K562 (cell line): ENCODE data around the gene RESP18. TPM values are rescaled to one million over a fixed set of nuclear protein-coding genes. Genes with fewer than 3 reads are reported as not detected.

ENCODE experiments used
- CBX2 ChIP-seq: fragments of 200-600 bp; sonication (generic); IDR thresholded peaks from one replicate; pipeline ENCODE4 v1.6.1; 2012; ENCODE audit warnings: mild to moderate bottlenecking, low read length, inconsistent platforms; ENCODE audit not compliant: insufficient read depth, poor library complexity, severe bottlenecking
- EGR1 ChIP-seq: fragments of 450-650 bp; conservative IDR thresholded peaks from 2 replicates; pipeline ENCODE4 v1.6.1; 2017; ENCODE audit warnings: mild to moderate bottlenecking
- HEY1 ChIP-seq: fragments of 250-450 bp; sonication (Bioruptor Pico); IDR thresholded peaks from 2 replicates; pipeline ENCODE4 v1.5.0; 2020; ENCODE audit warnings: mild to moderate bottlenecking, moderate library complexity, borderline replicate concordance
- KLF6 ChIP-seq: fragments of 250-450 bp; sonication (Bioruptor Pico); IDR thresholded peaks from 2 replicates; pipeline ENCODE4 v1.4.0; 2020; ENCODE audit warnings: mild to moderate bottlenecking, moderate library complexity, borderline replicate concordance
- LCOR ChIP-seq: sonication (generic); formaldehyde crosslinking; IDR thresholded peaks from 2 replicates; pipeline ENCODE4 v1.8.0; 2022; ENCODE audit warnings: mild to moderate bottlenecking, missing genetic modification reagents
- MIER1 ChIP-seq: fragments of 450-650 bp; IDR thresholded peaks from 2 replicates; pipeline ENCODE4 v1.6.1; 2016; ENCODE audit warnings: antibody characterized with exemption, mild to moderate bottlenecking, low read depth
- NR1H2 ChIP-seq: sonication (generic); formaldehyde crosslinking; IDR thresholded peaks from 2 replicates; pipeline ENCODE4 v1.4.0; 2020; ENCODE audit warnings: mild to moderate bottlenecking, missing genetic modification reagents
- TEAD1 ChIP-seq, 2 experiments: fragments of 450-650 bp in 1 of 2; sonication (generic) in 1 of 2; formaldehyde crosslinking; IDR thresholded peaks; 2 replicates each; pipeline versions ENCODE4 v1.4.0 to v1.8.0; 2020 to 2022; ENCODE audit warnings: mild to moderate bottlenecking in 2 of 2, missing genetic modification reagents in 1 of 2
- ZNF311 ChIP-seq: fragments of 250-450 bp; sonication (Bioruptor Pico); IDR thresholded peaks from 2 replicates; pipeline ENCODE4 v1.4.0; 2020; ENCODE audit warnings: mild to moderate bottlenecking, moderate library complexity
- polyA plus RNA-seq, 8 experiments: library from polyadenylated mRNA; depleted of rRNA in 4 of 8; stranded (reverse) in 5 of 8; unstranded in 3 of 8; fragments of >200 nt; fragmentation: Nextera tagmentation in 2 of 8; fragmentation: Illumina TruSeq in 1 of 8; extraction: Ambion mirVana in 2 of 8; extraction: Trizol in 1 of 8; gene quantifications; 2 replicates each; pipeline versions ENCODE4 v1.2.1 to v1.2.3, GENCODE V29; 2011 to 2014; ENCODE audit warnings: inconsistent platforms in 1 of 8, missing spikeins in 1 of 8
- total RNA-seq, 7 experiments: library from RNA; depleted of rRNA in 6 of 7; stranded (reverse); fragments of >200 nt in 6 of 7; fragmentation: Illumina TruSeq in 2 of 7; extraction: Trizol in 2 of 7; gene quantifications; 2 replicates each; pipeline versions ENCODE4 v1.2.1 to v1.2.3, GENCODE V29; 2011 to 2021; ENCODE audit warnings: low replicate concordance in 1 of 7
- TF ChIP-seq, protein P1 (sequence below): fragments of 450-650 bp; IDR thresholded peaks from 2 replicates; pipeline ENCODE4 v1.6.1; 2017; ENCODE audit warnings: antibody characterized with exemption, mild to moderate bottlenecking
- TF ChIP-seq, protein P2 (sequence below): fragments of 250-450 bp; sonication (Bioruptor Pico); IDR thresholded peaks from 2 replicates; pipeline ENCODE4 v1.5.0; 2021
- TF ChIP-seq, protein P3 (sequence below): fragments of 250-450 bp; sonication (Bioruptor Pico); IDR thresholded peaks from 2 replicates; pipeline ENCODE4 v1.8.0; 2022; ENCODE audit warnings: inconsistent platforms, mild to moderate bottlenecking, moderate library complexity, borderline replicate concordance
- TF ChIP-seq, protein P4 (sequence below), 2 experiments: fragments of 450-650 bp; conservative IDR thresholded peaks; 2 replicates each; pipeline ENCODE4 v1.6.1; 2017; ENCODE audit warnings: mild to moderate bottlenecking in 2 of 2, moderate library complexity in 2 of 2
- TF ChIP-seq, protein P5 (sequence below): fragments of 450-650 bp; formaldehyde crosslinking; IDR thresholded peaks from 2 replicates; pipeline ENCODE4 v1.4.0; 2020; ENCODE audit warnings: mild to moderate bottlenecking

RESP18 gene
- total and polyA plus RNA-seq, 9 of the 15 experiments (the other 6 are each of a cell fraction or from before 2014, with no cell fraction given) = not detected

DNA sequence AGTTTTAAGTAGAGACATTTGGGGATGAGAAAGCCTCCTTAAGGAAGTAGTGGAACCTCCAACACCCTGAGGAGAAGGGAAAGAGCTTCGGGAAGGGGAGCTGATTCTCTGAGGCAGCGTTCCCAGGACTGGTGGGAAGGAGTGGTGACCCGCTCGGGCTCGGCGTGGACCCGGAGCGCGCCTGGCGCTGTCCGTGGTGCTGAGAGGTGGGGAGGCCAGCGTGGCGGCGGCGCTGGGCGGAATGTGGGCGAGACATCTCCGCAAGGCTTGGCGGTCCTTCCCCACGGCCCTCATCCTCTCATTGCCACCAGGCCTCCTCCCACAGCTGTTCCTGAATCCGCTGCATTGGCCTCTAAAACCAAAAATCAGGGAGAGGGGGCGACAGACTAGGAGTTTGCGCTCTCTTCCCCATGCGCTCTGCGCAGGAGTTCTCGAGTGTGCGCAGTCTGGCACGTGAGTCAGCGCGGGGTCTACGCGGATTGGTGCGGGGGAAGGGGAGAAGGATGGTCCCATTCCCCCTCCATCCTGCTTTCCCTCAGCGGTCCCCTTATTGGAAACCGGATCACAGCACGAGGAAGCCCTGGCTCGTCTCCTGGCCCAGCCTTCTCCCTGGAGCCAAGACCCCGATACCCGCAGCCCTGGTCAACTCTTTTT lies 857 bp downstream of the RESP18 start (continued):
- TF ChIP-seq, protein P1, sequence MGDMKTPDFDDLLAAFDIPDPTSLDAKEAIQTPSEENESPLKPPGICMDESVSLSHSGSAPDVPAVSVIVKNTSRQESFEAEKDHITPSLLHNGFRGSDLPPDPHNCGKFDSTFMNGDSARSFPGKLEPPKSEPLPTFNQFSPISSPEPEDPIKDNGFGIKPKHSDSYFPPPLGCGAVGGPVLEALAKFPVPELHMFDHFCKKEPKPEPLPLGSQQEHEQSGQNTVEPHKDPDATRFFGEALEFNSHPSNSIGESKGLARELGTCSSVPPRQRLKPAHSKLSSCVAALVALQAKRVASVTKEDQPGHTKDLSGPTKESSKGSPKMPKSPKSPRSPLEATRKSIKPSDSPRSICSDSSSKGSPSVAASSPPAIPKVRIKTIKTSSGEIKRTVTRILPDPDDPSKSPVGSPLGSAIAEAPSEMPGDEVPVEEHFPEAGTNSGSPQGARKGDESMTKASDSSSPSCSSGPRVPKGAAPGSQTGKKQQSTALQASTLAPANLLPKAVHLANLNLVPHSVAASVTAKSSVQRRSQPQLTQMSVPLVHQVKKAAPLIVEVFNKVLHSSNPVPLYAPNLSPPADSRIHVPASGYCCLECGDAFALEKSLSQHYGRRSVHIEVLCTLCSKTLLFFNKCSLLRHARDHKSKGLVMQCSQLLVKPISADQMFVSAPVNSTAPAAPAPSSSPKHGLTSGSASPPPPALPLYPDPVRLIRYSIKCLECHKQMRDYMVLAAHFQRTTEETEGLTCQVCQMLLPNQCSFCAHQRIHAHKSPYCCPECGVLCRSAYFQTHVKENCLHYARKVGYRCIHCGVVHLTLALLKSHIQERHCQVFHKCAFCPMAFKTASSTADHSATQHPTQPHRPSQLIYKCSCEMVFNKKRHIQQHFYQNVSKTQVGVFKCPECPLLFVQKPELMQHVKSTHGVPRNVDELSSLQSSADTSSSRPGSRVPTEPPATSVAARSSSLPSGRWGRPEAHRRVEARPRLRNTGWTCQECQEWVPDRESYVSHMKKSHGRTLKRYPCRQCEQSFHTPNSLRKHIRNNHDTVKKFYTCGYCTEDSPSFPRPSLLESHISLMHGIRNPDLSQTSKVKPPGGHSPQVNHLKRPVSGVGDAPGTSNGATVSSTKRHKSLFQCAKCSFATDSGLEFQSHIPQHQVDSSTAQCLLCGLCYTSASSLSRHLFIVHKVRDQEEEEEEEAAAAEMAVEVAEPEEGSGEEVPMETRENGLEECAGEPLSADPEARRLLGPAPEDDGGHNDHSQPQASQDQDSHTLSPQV = no peak
- TF ChIP-seq TEAD1 (CRISPR knock-in tag; IDR thresholded peaks at IDR 0.05) = peak in 1 of 2 experiments; percentile 56; a peak in 1 of 4 replicates
- no peak for TF ChIP-seq CBX2
- TF ChIP-seq, protein P2, sequence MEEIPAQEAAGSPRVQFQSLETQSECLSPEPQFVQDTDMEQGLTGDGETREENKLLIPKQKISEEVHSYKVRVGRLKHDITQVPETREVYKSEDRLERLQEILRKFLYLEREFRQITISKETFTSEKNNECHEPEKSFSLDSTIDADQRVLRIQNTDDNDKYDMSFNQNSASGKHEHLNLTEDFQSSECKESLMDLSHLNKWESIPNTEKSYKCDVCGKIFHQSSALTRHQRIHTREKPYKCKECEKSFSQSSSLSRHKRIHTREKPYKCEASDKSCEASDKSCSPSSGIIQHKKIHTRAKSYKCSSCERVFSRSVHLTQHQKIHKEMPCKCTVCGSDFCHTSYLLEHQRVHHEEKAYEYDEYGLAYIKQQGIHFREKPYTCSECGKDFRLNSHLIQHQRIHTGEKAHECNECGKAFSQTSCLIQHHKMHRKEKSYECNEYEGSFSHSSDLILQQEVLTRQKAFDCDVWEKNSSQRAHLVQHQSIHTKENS (CRISPR knock-in tag) = no peak
- no peak for TF ChIP-seq NR1H2 (CRISPR knock-in tag)
- TF ChIP-seq EGR1 = peak; percentile 27; the same call in 1 of the 2 replicates
- TF ChIP-seq LCOR (CRISPR knock-in tag) = peak; percentile 28; the same call in 1 of the 2 replicates
- no peak for TF ChIP-seq HEY1 (CRISPR knock-in tag)
- TF ChIP-seq, protein P3, sequence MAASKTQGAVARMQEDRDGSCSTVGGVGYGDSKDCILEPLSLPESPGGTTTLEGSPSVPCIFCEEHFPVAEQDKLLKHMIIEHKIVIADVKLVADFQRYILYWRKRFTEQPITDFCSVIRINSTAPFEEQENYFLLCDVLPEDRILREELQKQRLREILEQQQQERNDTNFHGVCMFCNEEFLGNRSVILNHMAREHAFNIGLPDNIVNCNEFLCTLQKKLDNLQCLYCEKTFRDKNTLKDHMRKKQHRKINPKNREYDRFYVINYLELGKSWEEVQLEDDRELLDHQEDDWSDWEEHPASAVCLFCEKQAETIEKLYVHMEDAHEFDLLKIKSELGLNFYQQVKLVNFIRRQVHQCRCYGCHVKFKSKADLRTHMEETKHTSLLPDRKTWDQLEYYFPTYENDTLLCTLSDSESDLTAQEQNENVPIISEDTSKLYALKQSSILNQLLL (CRISPR knock-in tag) = no peak
- TF ChIP-seq KLF6 (CRISPR knock-in tag) = no peak
- no peak for TF ChIP-seq ZNF311
- TF ChIP-seq, protein P4, sequence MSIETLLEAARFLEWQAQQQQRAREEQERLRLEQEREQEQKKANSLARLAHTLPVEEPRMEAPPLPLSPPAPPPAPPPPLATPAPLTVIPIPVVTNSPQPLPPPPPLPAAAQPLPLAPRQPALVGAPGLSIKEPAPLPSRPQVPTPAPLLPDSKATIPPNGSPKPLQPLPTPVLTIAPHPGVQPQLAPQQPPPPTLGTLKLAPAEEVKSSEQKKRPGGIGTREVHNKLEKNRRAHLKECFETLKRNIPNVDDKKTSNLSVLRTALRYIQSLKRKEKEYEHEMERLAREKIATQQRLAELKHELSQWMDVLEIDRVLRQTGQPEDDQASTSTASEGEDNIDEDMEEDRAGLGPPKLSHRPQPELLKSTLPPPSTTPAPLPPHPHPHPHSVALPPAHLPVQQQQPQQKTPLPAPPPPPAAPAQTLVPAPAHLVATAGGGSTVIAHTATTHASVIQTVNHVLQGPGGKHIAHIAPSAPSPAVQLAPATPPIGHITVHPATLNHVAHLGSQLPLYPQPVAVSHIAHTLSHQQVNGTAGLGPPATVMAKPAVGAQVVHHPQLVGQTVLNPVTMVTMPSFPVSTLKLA (conservative IDR thresholded peaks at IDR 0.05) = peak; percentile 16 to 59; a peak in 2 of 4 replicates
- peak; percentile 91 for TF ChIP-seq MIER1
- TF ChIP-seq, protein P5, sequence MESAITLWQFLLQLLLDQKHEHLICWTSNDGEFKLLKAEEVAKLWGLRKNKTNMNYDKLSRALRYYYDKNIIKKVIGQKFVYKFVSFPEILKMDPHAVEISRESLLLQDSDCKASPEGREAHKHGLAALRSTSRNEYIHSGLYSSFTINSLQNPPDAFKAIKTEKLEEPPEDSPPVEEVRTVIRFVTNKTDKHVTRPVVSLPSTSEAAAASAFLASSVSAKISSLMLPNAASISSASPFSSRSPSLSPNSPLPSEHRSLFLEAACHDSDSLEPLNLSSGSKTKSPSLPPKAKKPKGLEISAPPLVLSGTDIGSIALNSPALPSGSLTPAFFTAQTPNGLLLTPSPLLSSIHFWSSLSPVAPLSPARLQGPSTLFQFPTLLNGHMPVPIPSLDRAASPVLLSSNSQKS (CRISPR knock-in tag) = no peak
